DND-41 (cell line): Measurements from ENCODE around the gene MYRIP.
"Not testable (repeated sequence)": the region's sequence is repeated elsewhere in the genome, so short reads cannot be mapped to it uniquely, and the experiment has no call there.

Source experiments
- ATAC-seq: fragments of 200-7000 bp; cut with Tn5 transposase; 3 replicates; pipeline ENCODE4 v1.9.1; 2021; ENCODE audit warnings: low read depth; ENCODE audit not compliant: insufficient read depth
- DNase-seq: peaks from one replicate; pipeline ENCODE4 v3.0.0-alpha.2; 2020
- H2AFZ ChIP-seq: 2 replicates; pipeline ENCODE4 v1.6.0; 2012; ENCODE audit warnings: low read depth, low read length
- H3K27ac ChIP-seq: 2 replicates; pipeline ENCODE4 v1.5.1; 2012; ENCODE audit warnings: low read length, inconsistent platforms
- H3K27me3 ChIP-seq: fragments of 200-600 bp; sonication (generic); 2 replicates; pipeline ENCODE4 v1.6.0; 2012; ENCODE audit warnings: low read length, mild to moderate bottlenecking, inconsistent platforms; ENCODE audit not compliant: insufficient read depth, poor library complexity
- H3K36me3 ChIP-seq: 2 replicates; pipeline ENCODE4 v1.5.1; 2012; ENCODE audit warnings: low read length, inconsistent platforms; ENCODE audit not compliant: insufficient read depth
- H3K4me1 ChIP-seq: 2 replicates; pipeline ENCODE4 v1.5.1; 2012; ENCODE audit warnings: mild to moderate bottlenecking, low read length; ENCODE audit not compliant: insufficient read depth
- H3K4me2 ChIP-seq: 2 replicates; pipeline ENCODE4 v1.6.0; 2012; ENCODE audit warnings: mild to moderate bottlenecking, moderate library complexity, low read length, inconsistent platforms; ENCODE audit not compliant: insufficient read depth
- H3K4me3 ChIP-seq, 2 experiments: fragments of 200-600 bp in 1 of 2; shearing (Covaris generic) in 1 of 2; 2 replicates each; pipeline ENCODE4 v1.5.1; 2012 to 2016; ENCODE audit warnings: inconsistent platforms in 2 of 2, low read length in 2 of 2, mild to moderate bottlenecking in 2 of 2, low read depth in 1 of 2, moderate library complexity in 1 of 2
- H3K79me2 ChIP-seq: 2 replicates; pipeline ENCODE4 v1.6.0; 2012; ENCODE audit warnings: low read length, inconsistent platforms; ENCODE audit not compliant: insufficient read depth
- H3K9ac ChIP-seq: 2 replicates; pipeline ENCODE4 v1.6.0; 2012; ENCODE audit warnings: low read depth, mild to moderate bottlenecking, inconsistent platforms, low read length, moderate library complexity
- H3K9me3 ChIP-seq: 2 replicates; pipeline ENCODE4 v1.5.1; 2012; ENCODE audit warnings: low read length, moderate library complexity, mild to moderate bottlenecking, inconsistent platforms; ENCODE audit not compliant: insufficient read depth, severe bottlenecking
- H4K20me1 ChIP-seq: 2 replicates; pipeline ENCODE4 v1.6.0; 2012; ENCODE audit warnings: low read length; ENCODE audit not compliant: insufficient read depth
- CTCF ChIP-seq: IDR thresholded peaks from 2 replicates; pipeline ENCODE4 v1.5.1; 2012; ENCODE audit warnings: borderline replicate concordance, low read length, moderate library complexity, mild to moderate bottlenecking; ENCODE audit not compliant: poor library complexity, severe bottlenecking; ENCODE audit errors: extremely low read depth
- EZH2 ChIP-seq: IDR thresholded peaks from 3 replicates; pipeline ENCODE4 v1.6.1; 2012; ENCODE audit warnings: borderline replicate concordance, low read depth, mild to moderate bottlenecking, moderate library complexity, low read length, inconsistent platforms; ENCODE audit not compliant: severe bottlenecking

MYRIP gene

DNA sequence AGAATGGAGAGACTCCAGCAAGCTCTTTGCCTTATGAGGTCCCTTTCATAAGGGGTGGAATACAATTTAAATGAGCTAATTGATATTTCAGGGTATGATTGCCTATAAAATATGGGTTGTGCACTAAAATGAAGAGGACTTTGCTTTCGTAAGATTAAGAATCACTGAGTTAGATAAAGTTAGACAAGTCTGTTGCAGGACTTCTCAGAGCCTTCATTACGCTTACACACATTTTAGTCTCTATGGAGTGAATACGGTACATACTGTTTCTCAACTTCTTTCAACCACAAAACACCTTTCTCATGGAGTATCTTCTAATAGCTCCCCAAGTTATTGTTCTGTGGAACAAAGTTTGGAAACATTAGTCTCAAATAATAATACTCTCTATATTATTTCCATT is 17.8 kb upstream of the MYRIP start:
- no peak for TF ChIP-seq EZH2
- no peak for TF ChIP-seq CTCF
- no peak overlapping the region for H3K4me2 ChIP-seq
- no peak for DNase-seq
- no peak overlapping the region for H3K4me3 ChIP-seq
- H3K36me3 ChIP-seq: no peaks in the 10 kb centered on the region
- no peaks in the 10 kb centered on the region for H3K4me1 ChIP-seq
- H3K9me3 ChIP-seq: no peaks in the 10 kb centered on the region
- H2AFZ ChIP-seq: no peak overlapping the region
- H3K27ac ChIP-seq: no peak overlapping the region
- H3K9ac ChIP-seq: no peak overlapping the region
- no peaks in the 10 kb centered on the region for H4K20me1 ChIP-seq
- ATAC-seq: no peak
- no peaks in the 10 kb centered on the region for H3K79me2 ChIP-seq
- peaks cover 10% of the 10 kb centered on the region for H3K27me3 ChIP-seq

- DNase-seq (no peak), ATAC-seq (no peak)
- no peak for TF ChIP-seq EZH2
- no peak for TF ChIP-seq CTCF
- H3K36me3 ChIP-seq: no peaks in the 10 kb centered on the region
- H3K79me2 ChIP-seq: no peaks in the 10 kb centered on the region
- no peak overlapping the region for H3K4me3 ChIP-seq
- H3K27me3 ChIP-seq: peaks cover 3% of the 10 kb centered on the region
- H3K4me2 ChIP-seq: no peak overlapping the region
- H3K9me3 ChIP-seq: no peaks in the 10 kb centered on the region
- no peak overlapping the region for H3K27ac ChIP-seq
- H3K4me1 ChIP-seq: no peaks in the 10 kb centered on the region
- H2AFZ ChIP-seq: no peak overlapping the region
- H4K20me1 ChIP-seq: no peaks in the 10 kb centered on the region
- H3K9ac ChIP-seq: no peak overlapping the region
Observed at GRCh38 chr3:39794880-39795279, 14.5 kb upstream of the MYRIP start.

GRCh38 chr3:39801216-39801615 is 8.2 kb upstream of the MYRIP start:
- no peaks in the 10 kb centered on the region for H3K9me3 ChIP-seq
- no peak for TF ChIP-seq CTCF
- no peak for TF ChIP-seq EZH2
- DNase-seq: no peak
- H4K20me1 ChIP-seq: no peaks in the 10 kb centered on the region
- no peak overlapping the region for H3K27ac ChIP-seq
- H3K4me1 ChIP-seq: no peaks in the 10 kb centered on the region
- ATAC-seq: no peak
- no peaks in the 10 kb centered on the region for H3K36me3 ChIP-seq
- no peaks in the 10 kb centered on the region for H3K27me3 ChIP-seq
- H3K9ac ChIP-seq: no peak overlapping the region
- no peak overlapping the region for H3K4me3 ChIP-seq
- no peak overlapping the region for H2AFZ ChIP-seq
- H3K79me2 ChIP-seq: no peaks in the 10 kb centered on the region
- no peak overlapping the region for H3K4me2 ChIP-seq

DNA sequence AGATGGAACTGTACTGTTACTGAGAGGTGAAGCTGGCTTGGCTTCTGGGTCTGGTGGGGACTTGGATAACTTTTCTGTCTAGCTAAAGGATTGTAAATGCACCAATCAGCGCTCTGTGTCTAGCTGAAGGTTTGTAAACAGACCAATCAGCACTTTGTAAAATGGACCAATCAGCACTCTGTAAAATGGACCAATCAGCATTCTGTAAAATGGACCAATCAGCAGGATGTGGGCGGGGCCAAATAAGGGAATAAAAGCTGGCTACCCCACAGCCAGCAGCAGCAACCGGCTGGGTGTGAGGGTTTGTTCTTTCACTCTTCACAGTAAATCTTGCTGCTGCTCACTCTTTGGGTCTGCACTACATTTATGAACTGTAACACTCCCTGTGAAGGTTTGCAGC is 6.9 kb upstream of the MYRIP start:
- not testable (repeated sequence) for H3K9me3 ChIP-seq, DNase-seq, H3K4me1 ChIP-seq, H2AFZ ChIP-seq, H3K36me3 ChIP-seq, H4K20me1 ChIP-seq, H3K4me2 ChIP-seq, H3K27me3 ChIP-seq, ATAC-seq, H3K79me2 ChIP-seq, H3K27ac ChIP-seq, H3K9ac ChIP-seq, H3K4me3 ChIP-seq
